Astrocyte of the cerebellum (primary cell): ENCODE measurements around the gene FOXP1.

Experiments
- DNase-seq: peaks from one replicate; pipeline ENCODE4 v3.0.0-alpha.2; 2011; ENCODE audit warnings: low read depth
- H3K4me3 ChIP-seq: 2 replicates; pipeline ENCODE4 v1.5.1; 2011; ENCODE audit warnings: mild to moderate bottlenecking, low read depth, low read length, moderate library complexity
- CTCF ChIP-seq: IDR thresholded peaks from 2 replicates; pipeline ENCODE4 v1.5.1; 2012; ENCODE audit warnings: low read length, low read depth, moderate library complexity, mild to moderate bottlenecking; ENCODE audit errors: missing control alignments
- in situ Hi-C: cut with HindIII; loops from 2 replicates; pipeline ENCODE4 v1.10.0; 2017; ENCODE audit warnings: low sequenced_read_pairs

The FOXP1 gene

GRCh38 chr3:71099997-71100719, 483.4 kb downstream of the FOXP1 start:
- in situ Hi-C loops, result no loop called here
- TF ChIP-seq CTCF, result no peak
- no peak for DNase-seq
- H3K4me3 ChIP-seq, result no peak overlapping the region

GRCh38 chr3:71097557-71097956, 486.0 kb downstream of the FOXP1 start:
- H3K4me3 ChIP-seq, result no peak overlapping the region
- no peak for DNase-seq
- in situ Hi-C loops, result no loop called here
- TF ChIP-seq CTCF, result no peak

- DNase-seq, result no peak
These were observed 487.8 kb downstream of the FOXP1 start for GRCh38 chr3:71095511-71096291.

GRCh38 chr3:71094658-71095209, 488.8 kb downstream of the FOXP1 start:
- no peak overlapping the region for H3K4me3 ChIP-seq
- in situ Hi-C loops, result no loop called here
- no peak for TF ChIP-seq CTCF
- DNase-seq, result no peak

More at GRCh38 chr3:71095511-71096291, 487.8 kb downstream of the FOXP1 start:
- no peak overlapping the region for H3K4me3 ChIP-seq
- in situ Hi-C loops, result no loop called here
- no peak for TF ChIP-seq CTCF

- TF ChIP-seq CTCF, result no peak
- H3K4me3 ChIP-seq, result no peak overlapping the region
- in situ Hi-C loops, result no loop called here
- no peak for DNase-seq
These were observed 490.9 kb downstream of the FOXP1 start for GRCh38 chr3:71092665-71093064.

GRCh38 chr3:71090207-71090606, 493.3 kb downstream of the FOXP1 start:
- no peak overlapping the region for H3K4me3 ChIP-seq
- in situ Hi-C loops, result no loop called here
- TF ChIP-seq CTCF, result no peak
- DNase-seq, result no peak
